GM12891 (cell line): ENCODE data around the gene C9orf72.

Experiments used
- DNase-seq: peaks from one replicate; pipeline ENCODE4 v3.0.0; 2011; ENCODE audit warnings: low spot score; ENCODE audit not compliant: insufficient read length
- FAIRE-seq: peaks from 2 replicates; lab custom pipeline; 2011; peaks lifted over from hg19 to GRCh38; lab: Jason Lieb, UNC
- PAX5 ChIP-seq: IDR thresholded peaks from 2 replicates; pipeline ENCODE4 v1.6.1; 2011; ENCODE audit warnings: low read length, moderate library complexity, mild to moderate bottlenecking; ENCODE audit not compliant: insufficient read depth, severe bottlenecking
- POLR2A ChIP-seq: IDR thresholded peaks from 2 replicates; pipeline ENCODE4 v1.6.1; 2011; ENCODE audit warnings: low read depth, low read length, control low read depth
- POLR2AphosphoS5 ChIP-seq: IDR thresholded peaks from 2 replicates; pipeline ENCODE4 v1.6.1; 2011; ENCODE audit warnings: low read depth, low read length, control low read depth
- POU2F2 ChIP-seq: IDR thresholded peaks from 2 replicates; pipeline ENCODE4 v1.6.1; 2011; ENCODE audit warnings: low read depth, mild to moderate bottlenecking, control low read depth, low read length, moderate library complexity
- SPI1 ChIP-seq: IDR thresholded peaks from 2 replicates; pipeline ENCODE4 v1.6.1; 2011; ENCODE audit warnings: low read depth, low read length, control low read depth
- TAF1 ChIP-seq: IDR thresholded peaks from 2 replicates; pipeline ENCODE4 v1.6.1; 2011; ENCODE audit warnings: low read depth, low read length, control low read depth

The C9orf72 gene

GRCh38 chr9:27534658-27535209 is 38.5 kb downstream of the C9orf72 start:
- FAIRE-seq = no peak
- TF ChIP-seq SPI1 (no peak), TAF1 (no peak), POU2F2 (no peak), POLR2A (no peak), PAX5 (no peak), POLR2AphosphoS5 (no peak)
- no peak for DNase-seq

- no peak for DNase-seq
- no peak for TF ChIP-seq POU2F2
- TF ChIP-seq POLR2AphosphoS5 = no peak
- no peak for TF ChIP-seq PAX5
- no peak for TF ChIP-seq POLR2A
- TF ChIP-seq TAF1 = no peak
- no peak for TF ChIP-seq SPI1
- no peak for FAIRE-seq
Measured at GRCh38 chr9:27534131-27534530, 39.1 kb downstream of the C9orf72 start.

- FAIRE-seq = no peak
- DNase-seq = no peak
- TF ChIP-seq PAX5 = no peak
- no peak for TF ChIP-seq POU2F2
- no peak for TF ChIP-seq TAF1
- no peak for TF ChIP-seq POLR2A
- no peak for TF ChIP-seq SPI1
- TF ChIP-seq POLR2AphosphoS5 = no peak
Measured at GRCh38 chr9:27533311-27533710, 40.0 kb downstream of the C9orf72 start.

- DNase-seq (no peak), FAIRE-seq (no peak)
- no peak for TF ChIP-seq POLR2A
- TF ChIP-seq POU2F2 = no peak
- no peak for TF ChIP-seq TAF1
- no peak for TF ChIP-seq POLR2AphosphoS5
- no peak for TF ChIP-seq SPI1
Measured at GRCh38 chr9:27532046-27532445, 41.2 kb downstream of the C9orf72 start.

- FAIRE-seq (peak; percentile 28), DNase-seq (no peak)
- TF ChIP-seq TAF1 = no peak
- no peak for TF ChIP-seq POLR2AphosphoS5
- no peak for TF ChIP-seq SPI1
- TF ChIP-seq POU2F2 = no peak
- TF ChIP-seq PAX5 = no peak
- no peak for TF ChIP-seq POLR2A
Measured at GRCh38 chr9:27530915-27531755, 42.1 kb downstream of the C9orf72 start.

GRCh38 chr9:27529316-27530278 is 43.7 kb downstream of the C9orf72 start, which contains the start of gene MOB3B:
MOB3B (minus strand) TSS chr9:27529814; CDS start chr9:27455550, 74,264 bp downstream.
- FAIRE-seq (peak; percentile 90), DNase-seq (peak; percentile 74)
- TF ChIP-seq PAX5 (no peak), POLR2A (no peak), TAF1 (no peak)

- TF ChIP-seq POLR2AphosphoS5 = no peak
- TF ChIP-seq SPI1 = no peak
- TF ChIP-seq POLR2A = no peak
- TF ChIP-seq PAX5 = no peak
- no peak for TF ChIP-seq POU2F2
- TF ChIP-seq TAF1 = no peak
- DNase-seq = peak; percentile 46
- no peak for FAIRE-seq
Measured at GRCh38 chr9:27528886-27529315, 44.4 kb downstream of the C9orf72 start.

GRCh38 chr9:27528076-27528885 is 45.0 kb downstream of the C9orf72 start:
- TF ChIP-seq PAX5 (no peak), TAF1 (no peak), POU2F2 (no peak), POLR2A (no peak), POLR2AphosphoS5 (no peak), SPI1 (no peak)
- peak; percentile 95 for FAIRE-seq
- peak; percentile 53 for DNase-seq

GRCh38 chr9:27527702-27528075 is 45.6 kb downstream of the C9orf72 start:
- FAIRE-seq (no peak), DNase-seq (no peak)
- TF ChIP-seq PAX5 = no peak
- no peak for TF ChIP-seq SPI1
- TF ChIP-seq POLR2AphosphoS5 = no peak
- no peak for TF ChIP-seq POU2F2
- TF ChIP-seq TAF1 = no peak
- TF ChIP-seq POLR2A = no peak
